Measurements from ENCODE around the gene ANKRD11.
"Not testable (repeated sequence)": the region's sequence is repeated elsewhere in the genome, so short reads cannot be mapped to it uniquely, and the experiment has no call there.

Gene ANKRD11

DNA sequence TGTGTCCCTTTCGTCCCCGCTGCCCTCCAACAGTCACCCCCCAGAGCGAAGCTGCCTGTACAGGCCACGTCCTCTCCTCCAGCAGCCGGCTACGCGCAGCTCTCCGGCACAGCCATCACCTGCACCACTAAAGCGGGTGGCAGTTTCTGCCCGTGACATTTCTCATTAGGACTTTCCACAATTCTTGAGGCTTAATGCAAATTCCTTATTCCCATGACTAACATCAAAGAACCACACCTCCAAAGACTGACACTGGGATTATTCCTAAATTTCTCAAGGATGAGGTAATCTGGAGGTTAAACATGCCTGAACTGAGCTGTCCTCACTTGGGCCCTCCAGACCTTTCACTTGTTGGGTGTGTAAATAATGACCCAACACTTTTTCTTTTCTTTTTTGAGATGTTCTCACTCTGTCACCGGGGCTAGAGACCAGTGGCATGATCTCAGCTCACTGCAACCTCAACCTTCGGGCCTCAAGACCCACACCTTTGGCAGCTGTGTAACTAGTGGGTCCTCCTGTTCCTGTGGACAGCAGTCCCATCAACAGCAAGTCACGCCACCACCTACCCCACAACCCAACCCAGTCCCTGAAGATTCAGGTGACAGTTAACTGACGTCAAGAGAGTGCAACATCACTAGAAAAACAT lies 11.7 kb downstream of the ANKRD11 start:
- no peak for DNase-seq (ENCODE audit: low read depth)

GRCh38 chr16:89476811-89477261 lies 13.5 kb downstream of the ANKRD11 start:
- no peak for DNase-seq (ENCODE audit: low read depth)

DNA sequence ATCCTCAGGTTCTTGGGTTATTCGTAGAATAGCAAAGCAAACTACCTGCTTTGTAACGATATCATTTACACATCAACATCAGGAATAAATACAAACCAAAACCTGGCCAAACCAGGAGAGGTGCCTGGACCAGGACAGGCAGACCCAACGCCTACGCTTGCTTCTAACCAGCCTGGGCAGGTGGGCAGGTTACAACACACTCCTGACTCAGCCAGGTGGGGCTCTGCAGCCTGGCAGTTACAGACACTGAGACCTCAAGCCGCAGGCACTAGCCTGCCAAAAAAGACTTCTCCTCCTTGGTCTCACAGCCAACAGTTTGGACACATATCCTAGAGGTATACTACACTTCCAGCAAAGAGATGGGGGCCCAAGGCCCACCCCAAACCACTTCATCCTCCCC lies 14.0 kb downstream of the ANKRD11 start:
- no peak for DNase-seq (ENCODE audit: low read depth)

DNA sequence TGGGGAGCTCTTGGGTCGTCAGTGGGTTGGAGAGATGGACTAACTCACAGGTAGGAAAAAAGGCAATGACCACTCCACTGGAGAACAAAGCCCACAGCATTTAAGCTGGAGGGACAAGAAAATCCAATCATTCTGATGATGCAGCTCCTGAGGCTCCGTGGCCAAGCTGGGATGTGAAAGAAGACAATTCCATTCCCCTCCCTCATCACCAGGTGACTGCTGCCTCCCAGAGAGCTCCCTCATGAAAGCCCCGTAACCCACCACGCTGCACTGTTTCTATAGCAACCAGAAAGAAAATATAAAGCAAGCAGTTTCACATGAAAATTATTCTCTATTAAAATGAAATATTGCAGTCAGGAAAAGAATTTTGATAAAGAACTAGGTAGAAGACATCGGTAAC lies 15.2 kb downstream of the ANKRD11 start:
- DNase-seq (ENCODE audit: low read depth): no peak

DNA sequence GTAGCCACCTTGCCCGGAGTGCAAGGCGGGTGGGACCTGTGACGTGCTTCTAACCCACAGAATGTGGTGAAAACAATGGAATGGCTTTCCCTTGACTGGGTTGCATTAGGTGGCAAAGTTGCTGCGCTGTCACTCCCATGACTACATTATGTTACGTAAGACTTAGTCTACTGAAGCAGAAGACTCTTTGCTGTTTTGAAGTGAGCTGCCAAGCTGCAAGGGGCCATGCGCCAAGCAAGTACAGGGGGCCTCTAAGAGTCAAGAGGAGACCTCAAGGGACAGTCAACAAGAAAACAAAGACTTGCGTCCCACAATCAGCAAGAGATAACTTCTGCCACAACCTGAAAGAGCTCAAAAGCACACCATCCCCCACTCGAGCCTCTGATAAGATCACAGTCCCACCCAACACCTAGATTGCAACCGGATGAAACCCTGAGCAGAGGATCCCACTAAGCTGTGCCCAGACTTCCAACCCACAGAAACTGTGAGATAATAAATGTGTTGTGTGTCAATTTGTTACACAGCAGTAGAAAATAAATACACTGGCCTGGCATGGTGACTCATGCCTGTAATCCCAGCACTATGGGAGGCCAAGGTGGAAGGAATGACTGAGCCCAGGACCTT lies 16.5 kb downstream of the ANKRD11 start:
- no peak for DNase-seq (ENCODE audit: low read depth)

- no peak for DNase-seq (ENCODE audit: low read depth)
Measured at GRCh38 chr16:89473136-89473712, 17.1 kb downstream of the ANKRD11 start.

- no peak for DNase-seq (ENCODE audit: low read depth)
Measured at GRCh38 chr16:89472711-89473075, 17.7 kb downstream of the ANKRD11 start.

GRCh38 chr16:89467382-89467781 lies 23.0 kb downstream of the ANKRD11 start:
- no peak for DNase-seq (ENCODE audit: low read depth)

- no peak for DNase-seq (ENCODE audit: low read depth)
Measured at GRCh38 chr16:89466920-89467319, 23.4 kb downstream of the ANKRD11 start.

- DNase-seq (ENCODE audit: low read depth): not testable (repeated sequence)
Measured at GRCh38 chr16:89463312-89463711, 27.0 kb downstream of the ANKRD11 start.

- not testable (repeated sequence) for DNase-seq (ENCODE audit: low read depth)
Measured at GRCh38 chr16:89462639-89463038, 27.7 kb downstream of the ANKRD11 start.

- not testable (repeated sequence) for DNase-seq (ENCODE audit: low read depth)
Measured at GRCh38 chr16:89461890-89462289, 28.5 kb downstream of the ANKRD11 start.

DNA sequence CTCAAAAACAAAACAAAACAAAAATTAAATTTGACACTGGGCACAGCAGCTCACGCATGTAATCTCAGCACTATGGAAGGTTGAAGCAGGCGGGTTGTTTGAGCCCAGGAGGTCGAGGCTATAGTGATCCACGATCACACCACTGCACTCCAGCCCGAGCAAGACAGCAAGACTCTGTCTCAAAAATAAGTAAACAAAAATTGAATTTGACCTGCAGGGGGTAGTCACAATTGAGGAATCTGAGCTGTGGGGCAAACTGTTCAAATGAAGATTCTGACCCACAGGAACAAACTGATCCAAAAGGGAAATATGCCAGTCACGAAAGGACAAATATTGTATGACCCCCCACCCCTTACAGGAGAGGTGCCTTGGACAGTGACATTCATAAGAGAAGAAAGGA lies 29.8 kb downstream of the ANKRD11 start:
- DNase-seq (ENCODE audit: low read depth): no peak

DNA sequence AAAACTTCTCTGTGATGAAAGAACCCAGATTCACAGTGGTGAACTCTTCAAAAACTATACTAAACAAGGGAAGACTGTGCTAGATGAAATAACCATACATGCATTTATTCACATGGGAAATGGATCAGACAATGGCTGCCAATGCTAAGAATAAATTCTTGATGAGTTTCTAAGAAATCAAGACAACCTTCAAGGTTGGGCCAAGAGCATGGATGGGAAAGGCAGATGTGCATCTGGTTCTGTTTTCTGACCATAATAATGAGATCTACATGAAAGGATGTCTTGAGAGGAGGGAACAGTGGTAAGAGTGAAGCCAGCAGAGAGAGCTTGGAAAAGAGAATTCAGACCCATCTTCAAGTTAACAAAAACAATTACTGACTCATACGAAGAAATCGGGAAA lies 31.4 kb downstream of the ANKRD11 start:
- no peak for DNase-seq (ENCODE audit: low read depth)

DNA sequence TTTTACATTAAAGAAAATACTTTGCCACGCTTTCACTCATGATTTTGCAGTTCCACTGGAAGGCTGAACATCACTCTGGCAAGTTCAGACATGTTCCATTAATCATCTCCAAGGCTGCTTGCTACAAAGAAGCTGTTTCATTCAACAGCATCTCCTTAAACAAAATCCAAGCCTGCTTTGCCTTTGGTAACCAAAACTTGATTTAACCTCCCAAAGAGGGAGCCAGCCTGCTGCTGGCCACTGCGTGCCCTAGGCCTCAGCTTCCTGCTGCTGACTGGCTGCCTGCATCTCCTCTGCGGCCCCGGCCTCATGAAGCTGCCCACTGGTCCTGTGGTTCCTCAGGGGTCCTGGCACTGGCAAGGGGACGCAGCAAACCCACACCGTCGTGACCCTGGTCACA lies 31.8 kb downstream of the ANKRD11 start:
- no peak for DNase-seq (ENCODE audit: low read depth)

DNA sequence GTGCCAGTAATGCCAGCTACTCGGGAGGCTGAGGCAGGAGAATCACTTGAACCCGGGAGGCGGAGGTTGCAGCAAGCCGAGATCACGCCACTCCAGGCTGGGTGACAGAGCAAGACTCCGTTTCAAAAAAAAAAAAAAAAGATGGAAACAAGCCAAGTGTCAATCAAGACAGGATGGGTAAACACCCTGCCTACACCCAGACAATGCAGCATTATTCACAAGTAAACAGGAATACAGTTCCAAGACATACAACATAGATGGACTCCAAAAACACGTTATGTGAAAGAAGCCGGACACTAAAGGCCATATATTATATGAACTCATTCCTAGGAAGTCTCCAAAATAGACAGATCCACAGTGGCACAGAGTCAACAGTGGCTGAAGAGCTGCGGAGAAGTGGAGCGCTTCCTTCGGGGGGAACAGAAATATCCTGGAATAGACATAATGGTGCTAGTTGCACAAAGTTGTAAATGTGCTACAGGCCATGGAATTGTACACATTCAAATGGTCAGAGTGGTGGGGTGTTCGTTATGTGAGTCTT lies 33.9 kb downstream of the ANKRD11 start:
- no peak for DNase-seq (ENCODE audit: low read depth)

DNA sequence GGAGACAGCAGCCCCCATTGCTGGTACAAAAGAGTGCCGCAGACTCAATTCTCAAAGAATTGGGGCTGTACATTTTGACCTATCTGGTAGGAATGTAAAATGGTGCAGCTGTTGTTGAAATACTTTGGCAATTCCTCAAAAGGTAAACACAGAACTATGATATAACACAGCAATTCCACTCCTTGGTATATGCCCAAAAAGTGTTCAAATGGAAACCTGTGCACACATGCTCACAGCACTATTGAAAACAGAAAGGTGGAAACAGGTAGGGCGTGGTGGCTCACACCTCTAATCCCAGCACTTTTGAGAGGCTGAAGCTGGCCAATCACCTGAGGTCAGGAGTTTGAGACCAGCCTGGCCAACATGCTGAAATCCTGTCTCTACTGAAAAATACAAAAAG lies 34.7 kb downstream of the ANKRD11 start:
- DNase-seq (ENCODE audit: low read depth): no peak

DNA sequence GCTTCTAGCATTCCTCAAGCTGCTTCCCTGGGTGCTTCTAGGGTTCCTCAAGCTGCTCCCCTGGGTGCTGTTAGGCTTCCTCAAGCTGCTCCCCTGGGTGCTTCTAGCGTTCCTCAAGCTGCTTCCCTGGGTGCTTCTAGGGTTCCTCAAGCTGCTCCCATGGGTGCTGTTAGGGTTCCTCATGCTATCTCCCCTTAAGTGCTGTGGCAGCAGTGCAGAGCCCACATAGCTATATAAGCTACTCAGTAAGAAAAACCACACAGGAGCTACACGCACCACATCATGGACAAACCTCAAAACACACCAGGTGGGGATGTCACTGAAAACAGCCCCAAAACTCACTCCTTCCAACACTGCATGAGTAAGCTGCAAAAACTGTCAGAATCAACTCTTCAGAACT lies 35.2 kb downstream of the ANKRD11 start:
- no peak for DNase-seq (ENCODE audit: low read depth)

- DNase-seq (ENCODE audit: low read depth): not testable (repeated sequence)
Measured at GRCh38 chr16:89454378-89455125, 35.8 kb downstream of the ANKRD11 start.

GRCh38 chr16:89453501-89454321 lies 36.6 kb downstream of the ANKRD11 start:
- DNase-seq (ENCODE audit: low read depth): no peak

- DNase-seq (ENCODE audit: low read depth): no peak
Measured at GRCh38 chr16:89452925-89453324, 37.4 kb downstream of the ANKRD11 start.

DNA sequence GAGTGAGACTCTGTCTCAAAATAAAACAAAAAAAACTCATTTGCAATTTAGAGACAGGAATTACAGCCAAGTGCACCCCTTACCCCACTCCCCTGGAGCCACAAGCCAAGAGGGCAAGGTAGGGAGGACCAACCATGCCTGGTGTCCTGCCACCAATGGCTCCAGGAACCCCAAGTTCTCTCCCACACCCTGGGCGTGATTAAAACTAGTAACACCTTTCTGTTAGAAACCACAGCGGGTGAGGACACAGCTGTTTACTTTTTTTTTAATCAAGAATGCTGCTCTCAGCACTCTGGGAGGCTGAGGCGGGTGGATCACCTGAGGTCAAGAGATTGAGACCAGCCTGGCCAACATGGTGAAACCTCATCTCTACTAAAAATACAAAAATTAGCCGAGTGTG lies 38.1 kb downstream of the ANKRD11 start:
- DNase-seq (ENCODE audit: low read depth): no peak
